ENCODE results near the gene GPR146. TPM values are rescaled to one million over a fixed set of nuclear protein-coding genes. Genes with fewer than 3 reads are reported as not detected.

The GPR146 gene
- total RNA-seq, 2 experiments from 2014 or later, result 9.9 to 13.7 TPM

DNA sequence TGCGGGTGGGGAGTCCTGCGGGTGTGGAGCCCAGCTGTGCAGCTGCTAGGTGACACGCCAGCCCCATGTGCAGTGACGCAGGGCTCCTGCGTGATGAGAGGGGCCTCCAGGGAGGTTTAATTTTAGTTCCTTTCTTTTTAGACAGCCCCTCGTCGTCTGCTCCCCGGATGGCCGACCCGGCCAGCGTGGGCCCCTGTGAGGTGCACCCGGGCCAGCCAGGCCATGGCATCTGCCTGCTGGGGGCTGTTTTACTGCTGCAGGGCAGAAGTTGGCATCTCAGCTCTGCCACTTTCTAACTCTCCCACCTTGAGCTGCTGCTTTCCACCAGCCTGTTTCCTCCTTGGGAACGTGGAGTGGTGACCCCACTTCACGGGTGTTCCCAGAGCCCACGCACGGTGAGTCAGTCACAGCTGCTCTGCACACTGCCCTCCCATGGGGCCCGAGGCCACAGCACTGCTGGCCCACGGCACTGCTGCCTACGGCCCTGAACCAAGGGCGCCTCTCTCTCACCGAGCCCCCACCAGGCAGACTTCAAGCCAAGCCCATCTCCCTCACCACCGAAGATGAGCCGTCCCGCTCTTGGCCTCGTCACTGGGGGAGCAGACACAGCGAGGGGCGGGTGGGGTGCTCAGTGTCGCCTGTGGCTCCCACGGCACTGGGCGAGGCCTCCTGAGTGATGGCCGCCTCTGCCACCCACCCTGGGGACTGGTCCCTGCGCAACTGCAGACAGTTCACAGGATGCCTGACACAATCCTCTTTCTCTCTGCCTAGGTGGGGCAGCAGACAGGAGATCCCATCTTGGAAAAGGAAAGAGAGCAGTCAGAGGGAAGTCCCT lies 40.1 kb upstream of the GPR146 start:
- ATAC-seq (ENCODE audit: poor library complexity) (no peak), DNase-seq (no peak)
- Histone ChIP-seq H3K27ac (ENCODE audit: low read depth in 1 of 2, low read length in 2 of 2) (no peak overlapping the region), H3K9me3 (ENCODE audit: control insufficient read depth in 1 of 2, insufficient read depth in 1 of 2, low read length in 2 of 2) (no peaks in the 10 kb centered on the region), H3K27me3 (ENCODE audit: control insufficient read depth in 1 of 2, insufficient read depth in 2 of 2, low read length in 2 of 2) (no peaks in the 10 kb centered on the region), H3K36me3 (ENCODE audit: insufficient read depth, low read length) (peaks cover 17% of the 10 kb centered on the region), H3K4me3 (ENCODE audit: low read length) (no peak overlapping the region), H3K4me1 (ENCODE audit: insufficient read depth, low read length) (no peaks in the 10 kb centered on the region)
- intact Hi-C loops (cut with DNase I, micrococcal nuclease), result no loop called here
- no peak for TF ChIP-seq CTCF (IDR thresholded peaks at IDR 0.05)
- no peak overlapping the region for H3K4me3 Mint-ChIP-seq
- no peaks in the 10 kb centered on the region for H3K27me3 Mint-ChIP-seq
- H3K36me3 Mint-ChIP-seq (ENCODE audit: low read depth), result peaks cover 14% of the 10 kb centered on the region
- H3K27ac Mint-ChIP-seq, result no peak overlapping the region
- POLR2A ChIA-PET, result no interaction called here
- CTCF ChIA-PET, result no interaction called here
- H3K4me1 Mint-ChIP-seq (ENCODE audit: low read depth), result no peaks in the 10 kb centered on the region
- no peaks in the 10 kb centered on the region for H3K9me3 Mint-ChIP-seq

DNA sequence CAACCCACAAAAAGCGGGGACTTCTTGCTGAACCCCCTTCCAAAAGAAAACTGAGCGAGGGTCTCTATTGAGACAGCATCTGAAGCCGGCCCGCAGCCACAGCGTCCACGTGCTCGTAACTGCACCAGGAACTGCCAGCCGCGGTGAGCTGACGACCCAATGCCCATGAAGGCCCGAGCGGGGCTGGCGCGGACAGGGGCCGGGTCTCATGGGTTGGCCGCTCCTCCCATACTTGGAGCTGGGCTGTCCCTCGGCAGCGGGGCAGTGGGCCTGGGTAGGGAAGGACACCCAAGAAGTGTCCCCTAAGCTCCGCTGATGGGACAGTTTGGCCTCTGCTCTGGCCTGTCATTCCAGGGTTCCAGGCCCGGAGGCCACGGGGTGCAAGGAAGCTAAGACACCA lies 39.0 kb upstream of the GPR146 start:
- no peak for TF ChIP-seq CTCF (IDR thresholded peaks at IDR 0.05)
- ChIA-PET POLR2A (interaction anchor here (0.7 kb wide), 1 partner anchor 82 kb away, joined by 3 read pairs; no protein-coding TSS in a partner anchor), CTCF (no interaction called here)
- Mint-ChIP-seq H3K4me3 (no peak overlapping the region), H3K4me1 (ENCODE audit: low read depth) (no peaks in the 10 kb centered on the region), H3K9me3 (no peaks in the 10 kb centered on the region), H3K27ac (no peak overlapping the region), H3K36me3 (ENCODE audit: low read depth) (peaks cover 10% of the 10 kb centered on the region), H3K27me3 (no peaks in the 10 kb centered on the region)
- H3K27ac ChIP-seq (ENCODE audit: low read depth in 1 of 2, low read length in 2 of 2), result no peak overlapping the region
- DNase-seq (no peak), ATAC-seq (ENCODE audit: poor library complexity) (no peak)
- no peak overlapping the region for H3K4me3 ChIP-seq (ENCODE audit: low read length)
- peaks cover 22% of the 10 kb centered on the region for H3K36me3 ChIP-seq (ENCODE audit: insufficient read depth, low read length)
- peaks cover 1% of the 10 kb centered on the region for H3K4me1 ChIP-seq (ENCODE audit: insufficient read depth, low read length)
- no peaks in the 10 kb centered on the region for H3K9me3 ChIP-seq (ENCODE audit: control insufficient read depth in 1 of 2, insufficient read depth in 1 of 2, low read length in 2 of 2)
- intact Hi-C loops (cut with DNase I, micrococcal nuclease), result no loop called here
- H3K27me3 ChIP-seq (ENCODE audit: control insufficient read depth in 1 of 2, insufficient read depth in 2 of 2, low read length in 2 of 2), result no peaks in the 10 kb centered on the region

DNA sequence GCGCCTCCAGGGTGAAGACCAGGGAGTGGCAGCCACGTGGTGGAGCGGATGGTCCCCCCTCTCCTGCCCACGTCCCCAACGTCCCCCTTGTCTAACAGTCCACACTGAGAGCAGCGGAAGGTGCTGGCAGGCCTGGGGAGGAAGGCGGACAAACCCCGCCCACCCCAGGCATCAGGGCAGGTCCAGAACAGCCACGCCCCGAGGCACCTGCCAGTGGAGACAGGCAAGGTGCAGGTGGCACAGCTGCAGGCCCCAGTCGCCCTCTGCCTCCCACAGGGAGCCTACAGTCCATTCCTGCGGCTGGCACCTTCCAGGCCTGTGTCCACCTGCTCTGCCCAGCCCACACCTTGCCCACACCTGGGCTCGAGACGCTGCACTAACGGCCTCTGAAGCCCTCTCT lies 36.4 kb upstream of the GPR146 start:
- Mint-ChIP-seq H3K4me3 (no peak overlapping the region), H3K27ac (no peak overlapping the region), H3K36me3 (ENCODE audit: low read depth) (peaks cover 14% of the 10 kb centered on the region), H3K27me3 (no peaks in the 10 kb centered on the region), H3K9me3 (no peaks in the 10 kb centered on the region), H3K4me1 (ENCODE audit: low read depth) (peaks cover 7% of the 10 kb centered on the region)
- ChIA-PET CTCF (no interaction called here), POLR2A (no interaction called here)
- intact Hi-C loops (cut with DNase I, micrococcal nuclease), result no loop called here
- Histone ChIP-seq H3K4me1 (ENCODE audit: insufficient read depth, low read length) (peaks cover 24% of the 10 kb centered on the region), H3K36me3 (ENCODE audit: insufficient read depth, low read length) (peaks cover 22% of the 10 kb centered on the region), H3K9me3 (ENCODE audit: control insufficient read depth in 1 of 2, insufficient read depth in 1 of 2, low read length in 2 of 2) (peaks cover 0 to 7% of the 10 kb centered on the region in 2 experiments), H3K27me3 (ENCODE audit: control insufficient read depth in 1 of 2, insufficient read depth in 2 of 2, low read length in 2 of 2) (no peaks in the 10 kb centered on the region), H3K4me3 (ENCODE audit: low read length) (no peak overlapping the region), H3K27ac (ENCODE audit: low read depth in 1 of 2, low read length in 2 of 2) (no peak overlapping the region)
- ATAC-seq (ENCODE audit: poor library complexity), result no peak
- TF ChIP-seq CTCF (IDR thresholded peaks at IDR 0.05), result no peak
- DNase-seq, result no peak

Data from CD4-positive, alpha-beta T cell (primary cell).